H54 (cell line): ENCODE results near the gene MRGPRD.
A peak's percentile ranks its signal among the peaks of the same experiment; 100 is the strongest.
"Not testable (repeated sequence)": the region's sequence is repeated elsewhere in the genome, so short reads cannot be mapped to it uniquely, and the experiment has no call there.

Source experiments
- DNase-seq: peaks from one replicate; pipeline ENCODE4 v3.0.0; 2011; ENCODE audit warnings: low spot score, mixed read lengths; ENCODE audit not compliant: insufficient read length
- FAIRE-seq: peaks from 3 replicates; lab custom pipeline; 2011; peaks lifted over from hg19 to GRCh38; lab: Jason Lieb, UNC
- POLR2A ChIP-seq: IDR thresholded peaks from 2 replicates; pipeline ENCODE4 v1.6.1; 2011; ENCODE audit warnings: low read depth, mild to moderate bottlenecking, low read length

The MRGPRD gene

GRCh38 chr11:69002110-69002569 is 21.4 kb upstream of the MRGPRD start:
- FAIRE-seq (no peak), DNase-seq (no peak)
- no peak for TF ChIP-seq POLR2A

GRCh38 chr11:69001243-69002081 is 20.7 kb upstream of the MRGPRD start:
- DNase-seq (no peak), FAIRE-seq (no peak)
- no peak for TF ChIP-seq POLR2A

GRCh38 chr11:69000831-69001242 is 20.1 kb upstream of the MRGPRD start:
- no peak for TF ChIP-seq POLR2A
- FAIRE-seq = no peak

GRCh38 chr11:69000391-69000790 is 19.6 kb upstream of the MRGPRD start:
- FAIRE-seq = no peak
- DNase-seq = no peak
- no peak for TF ChIP-seq POLR2A

More at GRCh38 chr11:69000831-69001242, 20.1 kb upstream of the MRGPRD start:
- peak; percentile 90 for DNase-seq

- not testable (repeated sequence) for DNase-seq, FAIRE-seq
These were observed 19.1 kb upstream of the MRGPRD start for GRCh38 chr11:68999748-69000355.

GRCh38 chr11:68999093-68999747 is 18.4 kb upstream of the MRGPRD start:
- FAIRE-seq (no peak), DNase-seq (no peak)
- TF ChIP-seq POLR2A = no peak

GRCh38 chr11:68998390-68998911 is 17.7 kb upstream of the MRGPRD start:
- no peak for TF ChIP-seq POLR2A
- no peak for DNase-seq
- FAIRE-seq = no peak

GRCh38 chr11:68997995-68998348 is 17.2 kb upstream of the MRGPRD start:
- no peak for TF ChIP-seq POLR2A
- no peak for FAIRE-seq
- no peak for DNase-seq

- FAIRE-seq (no peak), DNase-seq (no peak)
- TF ChIP-seq POLR2A = no peak
These were observed 16.6 kb upstream of the MRGPRD start for GRCh38 chr11:68997124-68997994.

- DNase-seq = no peak
- FAIRE-seq = no peak
- no peak for TF ChIP-seq POLR2A
These were observed 15.8 kb upstream of the MRGPRD start for GRCh38 chr11:68996376-68997123.

- no peak for DNase-seq
- FAIRE-seq = no peak
- no peak for TF ChIP-seq POLR2A
These were observed 14.1 kb upstream of the MRGPRD start for GRCh38 chr11:68994894-68995285.

- no peak for TF ChIP-seq POLR2A
- DNase-seq = no peak
- FAIRE-seq = no peak
These were observed 13.5 kb upstream of the MRGPRD start for GRCh38 chr11:68994161-68994893.
